Caco-2 (cell line): ENCODE results near the gene FLOT1. TPM values are rescaled to one million over a fixed set of nuclear protein-coding genes. Genes with fewer than 3 reads are reported as not detected.

ENCODE experiments used
- BruUV-seq: library from RNA; stranded (reverse); fragments of 400-500 nt; replicated peaks from 2 replicates; lab custom pipeline; 2021; lab: Mats Ljungman, UMichigan
- CTCF ChIA-PET: fragments of 300-600 bp; sonication (Branson Sonifier 250); formaldehyde crosslinking; loops from one replicate; lab custom pipeline; 2022; ENCODE audit warnings: antibody characterized with exemption; lab: Charles Lee
- POLR2A ChIA-PET: fragments of 300-600 bp; sonication (Branson Sonifier 250); formaldehyde crosslinking; loops from one replicate; lab custom pipeline; 2022; ENCODE audit warnings: antibody characterized with exemption; lab: Charles Lee
- DNase-seq, 2 experiments: peaks; one replicate each; pipeline versions ENCODE4 v3.0.0 to v3.0.0-alpha.2; 2020 to 2022
- H3K27me3 ChIP-seq: replicated peaks from 2 replicates; pipeline ENCODE4 v1.6.0; 2011; ENCODE audit warnings: low read length; ENCODE audit not compliant: control insufficient read depth, insufficient read depth
- H3K36me3 ChIP-seq: 2 replicates; pipeline ENCODE4 v1.5.1; 2011; ENCODE audit warnings: low read length; ENCODE audit not compliant: control insufficient read depth, insufficient read depth
- H3K4me1 ChIP-seq: fragments of 250-450 bp; sonication (Bioruptor Pico); 2 replicates; pipeline ENCODE4 v1.5.1; 2020; ENCODE audit warnings: mild to moderate bottlenecking
- H3K4me3 ChIP-seq: 2 replicates; pipeline ENCODE4 v1.5.1; 2011; ENCODE audit warnings: low read depth, mild to moderate bottlenecking, control low read depth, low read length
- H3K9me3 ChIP-seq: fragments of 250-450 bp; sonication (Bioruptor Pico); 2 replicates; pipeline ENCODE4 v1.5.1; 2020; ENCODE audit warnings: mild to moderate bottlenecking, moderate library complexity
- H3K27ac Mint-ChIP-seq: one replicate; pipeline ENCODE4 v1.8.0; 2022; ENCODE audit warnings: mixed read lengths; ENCODE audit not compliant: unreplicated experiment
- H3K27me3 Mint-ChIP-seq: one replicate; pipeline ENCODE4 v1.8.0; 2022; ENCODE audit warnings: mixed read lengths; ENCODE audit not compliant: insufficient read depth, unreplicated experiment
- H3K36me3 Mint-ChIP-seq: one replicate; pipeline ENCODE4 v1.8.0; 2022; ENCODE audit warnings: mild to moderate bottlenecking, mixed read lengths; ENCODE audit not compliant: insufficient read depth, unreplicated experiment
- H3K4me1 Mint-ChIP-seq: one replicate; pipeline ENCODE4 v1.8.0; 2022; ENCODE audit warnings: low read depth, mixed read lengths; ENCODE audit not compliant: unreplicated experiment
- H3K4me3 Mint-ChIP-seq: one replicate; pipeline ENCODE4 v1.8.0; 2022; ENCODE audit warnings: mild to moderate bottlenecking, moderate library complexity, mixed read lengths; ENCODE audit not compliant: unreplicated experiment
- H3K9me3 Mint-ChIP-seq: one replicate; pipeline ENCODE4 v1.8.0; 2022; ENCODE audit warnings: mixed read lengths; ENCODE audit not compliant: unreplicated experiment
- intact Hi-C: fragments of 100-400 bp; cut with micrococcal nuclease; formaldehyde crosslinking; loops from one replicate; pipeline ENCODE4 v1.10.0; 2022; ENCODE audit not compliant: unreplicated experiment
- total RNA-seq: library from RNA; stranded (reverse); gene quantifications from 2 replicates; pipeline ENCODE4 v1.2.3, GENCODE V29; 2022
- TF ChIP-seq, protein P1 (sequence below), 2 experiments: fragments of 200-600 bp in 1 of 2; IDR thresholded peaks; 1 replicate in 1 of 2; 2 replicates in 1 of 2; pipeline versions ENCODE4 v1.5.1 to v1.8.0; 2011 to 2022; ENCODE audit warnings: antibody characterized with exemption in 1 of 2, control low read depth in 1 of 2, inconsistent platforms in 1 of 2, low read depth in 1 of 2, low read length in 1 of 2, mild to moderate bottlenecking in 1 of 2, moderate library complexity in 1 of 2; ENCODE audit not compliant: insufficient read depth in 1 of 2, severe bottlenecking in 1 of 2, unreplicated experiment in 1 of 2

The FLOT1 gene
- total RNA-seq, 1 experiment from 2014 or later = 113 TPM

DNA sequence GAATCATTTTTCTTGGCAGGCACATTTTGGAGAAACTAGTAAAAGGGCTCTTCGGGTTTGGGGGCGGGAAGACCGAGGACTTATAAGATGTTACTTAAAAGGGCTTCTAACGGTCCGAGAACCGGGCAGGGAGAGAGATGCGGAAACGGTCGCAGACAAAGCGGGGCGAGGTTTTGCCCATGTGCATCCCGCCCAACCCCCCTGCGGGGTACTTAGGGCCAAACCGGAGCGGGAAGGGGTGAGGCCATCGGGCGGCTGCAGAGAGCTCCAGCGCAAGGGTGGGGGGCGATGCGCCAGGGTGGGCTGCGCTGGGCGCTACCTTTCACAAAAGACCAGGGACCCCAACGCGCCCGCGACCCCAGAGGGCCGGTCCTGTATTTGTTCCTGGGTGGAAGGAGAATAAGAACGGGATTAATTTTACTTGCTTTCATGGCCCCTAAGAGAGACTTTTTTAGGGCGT is 21.7 kb downstream of the FLOT1 start:
- H3K9me3 ChIP-seq = no peaks in the 10 kb centered on the region
- H3K36me3 ChIP-seq = peaks cover 6% of the 10 kb centered on the region
- no peaks in the 10 kb centered on the region for H3K27me3 ChIP-seq
- peak; percentile 69 for DNase-seq
- Mint-ChIP-seq H3K9me3 (no peaks in the 10 kb centered on the region), H3K27me3 (no peaks in the 10 kb centered on the region), H3K4me3 (peak overlapping the region; percentile 81), H3K4me1 (peaks cover 32% of the 10 kb centered on the region), H3K27ac (peak overlapping the region; percentile 85), H3K36me3 (peaks cover 71% of the 10 kb centered on the region)
- TF ChIP-seq, protein P1, sequence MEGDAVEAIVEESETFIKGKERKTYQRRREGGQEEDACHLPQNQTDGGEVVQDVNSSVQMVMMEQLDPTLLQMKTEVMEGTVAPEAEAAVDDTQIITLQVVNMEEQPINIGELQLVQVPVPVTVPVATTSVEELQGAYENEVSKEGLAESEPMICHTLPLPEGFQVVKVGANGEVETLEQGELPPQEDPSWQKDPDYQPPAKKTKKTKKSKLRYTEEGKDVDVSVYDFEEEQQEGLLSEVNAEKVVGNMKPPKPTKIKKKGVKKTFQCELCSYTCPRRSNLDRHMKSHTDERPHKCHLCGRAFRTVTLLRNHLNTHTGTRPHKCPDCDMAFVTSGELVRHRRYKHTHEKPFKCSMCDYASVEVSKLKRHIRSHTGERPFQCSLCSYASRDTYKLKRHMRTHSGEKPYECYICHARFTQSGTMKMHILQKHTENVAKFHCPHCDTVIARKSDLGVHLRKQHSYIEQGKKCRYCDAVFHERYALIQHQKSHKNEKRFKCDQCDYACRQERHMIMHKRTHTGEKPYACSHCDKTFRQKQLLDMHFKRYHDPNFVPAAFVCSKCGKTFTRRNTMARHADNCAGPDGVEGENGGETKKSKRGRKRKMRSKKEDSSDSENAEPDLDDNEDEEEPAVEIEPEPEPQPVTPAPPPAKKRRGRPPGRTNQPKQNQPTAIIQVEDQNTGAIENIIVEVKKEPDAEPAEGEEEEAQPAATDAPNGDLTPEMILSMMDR (IDR thresholded peaks at IDR 0.05; ENCODE audit: insufficient read depth in 1 of 2, low read depth in 1 of 2, low read length in 1 of 2, severe bottlenecking in 1 of 2, unreplicated experiment in 1 of 2) = no peak
- no TSS peak for BruUV-seq
- H3K4me1 ChIP-seq = peaks cover 13% of the 10 kb centered on the region; the same call in 1 of the 2 replicates
- CTCF ChIA-PET = interaction anchor here (1.0 to 2.9 kb wide), 2 partner anchors 42 to 48 kb away, joined by 3 to 28 read pairs; partner anchors contain the start of gene DHX16
- H3K4me3 ChIP-seq = peak overlapping the region; percentile 89
- intact Hi-C loops = loop anchor here (1.0 kb wide), 1 partner anchor 103 kb away; the partner anchor contains the start of genes MRPS18B and PPP1R10
- POLR2A ChIA-PET = interaction anchor here (1.0 kb wide), 1 partner anchor 42 kb away, joined by 4 read pairs; no protein-coding TSS in a partner anchor

DNA sequence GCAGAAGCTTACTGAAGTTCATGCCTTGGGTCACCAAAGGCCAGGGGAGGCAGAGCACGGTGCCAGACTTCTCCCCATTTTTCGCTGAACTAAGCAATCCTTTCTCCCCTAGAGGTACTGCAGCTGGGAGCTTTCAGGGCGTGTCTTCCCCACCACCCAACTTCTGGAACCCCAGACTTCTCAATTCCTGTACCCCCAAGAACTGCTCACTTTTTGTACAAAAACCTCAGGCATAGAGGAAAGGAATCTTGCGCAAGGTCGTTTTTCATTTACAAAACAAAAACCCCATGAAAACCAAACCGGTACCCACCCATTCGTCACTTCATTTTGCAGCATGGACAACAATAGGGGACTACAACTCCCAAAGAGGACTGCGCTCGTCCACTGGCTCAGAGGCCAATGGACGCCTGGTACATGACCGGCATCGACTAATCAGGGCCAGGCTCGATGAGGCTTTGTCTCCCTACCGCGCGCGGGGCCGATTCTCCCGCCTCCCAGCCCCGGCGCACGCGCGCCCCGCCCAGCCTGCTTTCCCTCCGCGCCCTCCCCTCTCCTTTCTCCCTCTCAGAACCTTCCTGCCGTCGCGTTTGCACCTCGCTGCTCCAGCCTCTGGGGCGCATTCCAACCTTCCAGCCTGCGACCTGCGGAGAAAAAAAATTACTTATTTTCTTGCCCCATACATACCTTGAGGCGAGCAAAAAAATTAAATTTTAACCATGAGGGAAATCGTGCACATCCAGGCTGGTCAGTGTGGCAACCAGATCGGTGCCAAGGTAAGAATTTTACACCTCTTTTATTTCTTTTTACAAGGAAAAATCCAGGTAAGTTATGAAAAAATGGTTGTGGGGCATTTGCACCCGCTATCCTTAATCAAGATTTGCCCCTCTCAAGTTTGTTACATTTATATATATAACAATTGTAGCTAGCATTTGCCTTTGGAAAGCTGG is 22.4 kb downstream of the FLOT1 start, which contains the start of gene TUBB:
TUBB (plus strand) TSS at position 562 of the 947 bp plus-strand sequence; CDS start at position 717, 155 bp downstream.
- peaks cover 68% of the 10 kb centered on the region for H3K36me3 Mint-ChIP-seq
- H3K27ac Mint-ChIP-seq = peak within 1 kb of the TSS; percentile 85
- TF ChIP-seq, protein P1 (IDR thresholded peaks at IDR 0.05; ENCODE audit: insufficient read depth in 1 of 2, low read depth in 1 of 2, low read length in 1 of 2, severe bottlenecking in 1 of 2, unreplicated experiment in 1 of 2) = no peak
- H3K4me3 ChIP-seq = peak within 1 kb of the TSS; percentile 89
- peaks cover 13% of the 10 kb centered on the region; the same call in 1 of the 2 replicates for H3K4me1 ChIP-seq
- DNase-seq = peak; percentile 96 to 97
- peaks cover 6% of the 10 kb centered on the region for H3K36me3 ChIP-seq
- TSS peak; percentile 20 for BruUV-seq
- intact Hi-C loops = loop anchor here (1.0 to 5.0 kb wide), 2 partner anchors 103 to 508 kb away; partner anchors contain the start of genes MRPS18B, PPP1R10 and TRIM26
- ChIA-PET CTCF (no interaction called here), POLR2A (interaction anchor here (0.6 to 1.0 kb wide), 3 partner anchors 44 to 1144 kb away, joined by 3 to 5 read pairs (median 3); partner anchors contain the start of gene GTF2H4)
- H3K4me3 Mint-ChIP-seq = peak within 1 kb of the TSS; percentile 81
- H3K9me3 ChIP-seq = no peaks in the 10 kb centered on the region
- no peaks in the 10 kb centered on the region for H3K9me3 Mint-ChIP-seq
- peaks cover 32% of the 10 kb centered on the region for H3K4me1 Mint-ChIP-seq
- H3K27me3 Mint-ChIP-seq = no peaks in the 10 kb centered on the region
- no peaks in the 10 kb centered on the region for H3K27me3 ChIP-seq

DNA sequence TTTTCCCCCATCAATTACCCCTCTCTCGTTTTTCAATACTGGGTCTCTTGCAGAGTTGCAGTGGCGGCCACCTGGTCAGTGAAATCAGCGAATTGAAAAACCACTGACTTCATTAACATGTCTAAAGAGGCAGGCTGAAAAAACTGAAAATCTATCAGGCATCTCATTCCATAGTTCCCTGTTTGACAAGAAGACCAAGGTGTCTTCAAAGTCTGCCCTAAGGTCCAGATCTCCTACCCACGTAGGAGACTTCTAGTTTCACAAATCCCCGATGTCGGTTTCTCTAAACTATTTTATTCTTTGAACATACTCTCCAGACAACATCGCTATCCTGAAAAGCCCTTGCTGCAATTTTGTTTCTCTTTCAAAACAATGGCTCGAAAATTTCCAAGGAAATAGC is 23.1 kb downstream of the FLOT1 start:
- Histone ChIP-seq H3K9me3 (no peaks in the 10 kb centered on the region), H3K36me3 (peaks cover 4% of the 10 kb centered on the region; the same call in 1 of the 2 replicates), H3K4me1 (peaks cover 13% of the 10 kb centered on the region; the same call in 1 of the 2 replicates), H3K4me3 (peak overlapping the region; percentile 89), H3K27me3 (no peaks in the 10 kb centered on the region)
- POLR2A ChIA-PET = interaction anchor here (0.6 to 1.0 kb wide), 3 partner anchors 45 to 1145 kb away, joined by 3 to 5 read pairs (median 3); partner anchors contain the start of gene GTF2H4
- H3K36me3 Mint-ChIP-seq = peaks cover 68% of the 10 kb centered on the region
- TF ChIP-seq, protein P1 (IDR thresholded peaks at IDR 0.05; ENCODE audit: insufficient read depth in 1 of 2, low read depth in 1 of 2, low read length in 1 of 2, severe bottlenecking in 1 of 2, unreplicated experiment in 1 of 2) = no peak
- peak overlapping the region; percentile 85 for H3K27ac Mint-ChIP-seq
- intact Hi-C loops = loop anchor here (5.0 kb wide), 1 partner anchor 507 kb away; the partner anchor contains the start of gene TRIM26
- H3K27me3 Mint-ChIP-seq = no peaks in the 10 kb centered on the region
- DNase-seq = no peak
- H3K4me1 Mint-ChIP-seq = peaks cover 25% of the 10 kb centered on the region
- peak overlapping the region; percentile 81 for H3K4me3 Mint-ChIP-seq
- H3K9me3 Mint-ChIP-seq = no peaks in the 10 kb centered on the region
- CTCF ChIA-PET = interaction anchor here (0.7 kb wide), 1 partner anchor 907 kb away, joined by 3 read pairs; no protein-coding TSS in a partner anchor
- no TSS peak for BruUV-seq
